Mammary epithelial cell (primary cell): ENCODE data around the gene CELF4.

Source experiments
- CTCF ChIP-seq, 2 donors: IDR thresholded peaks in 1 of 2; conservative IDR thresholded peaks in 1 of 2; 2 replicates each; pipeline ENCODE4 v1.5.1; 2011 to 2012; ENCODE audit warnings: inconsistent platforms in 2 of 2, low read length in 2 of 2, mild to moderate bottlenecking in 2 of 2, control low read depth in 1 of 2, low read depth in 1 of 2; ENCODE audit not compliant: insufficient read depth in 1 of 2; ENCODE audit errors: extremely low read depth in 1 of 2
- EZH2 ChIP-seq: IDR thresholded peaks from 2 replicates; pipeline ENCODE4 v1.6.1; 2012; ENCODE audit warnings: low read length, inconsistent platforms, borderline replicate concordance

DNA sequence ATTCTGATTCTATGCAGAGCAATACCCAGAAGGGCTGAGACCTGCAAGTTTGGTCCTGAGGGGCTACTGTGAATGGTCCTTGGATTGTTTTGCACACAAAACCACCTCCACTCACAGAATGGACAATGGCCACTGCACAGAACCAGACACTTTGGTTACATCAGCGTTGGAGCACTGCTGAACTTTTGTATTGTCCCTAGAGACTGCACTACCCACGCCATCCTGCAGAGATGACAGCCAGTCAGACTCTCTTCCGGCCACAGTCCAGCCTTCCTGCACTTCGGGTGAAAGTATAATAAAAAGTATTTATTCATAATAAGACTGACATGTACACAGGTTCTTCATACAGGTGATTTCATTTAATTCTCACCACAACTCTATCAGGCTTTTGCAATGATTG lies 35.7 kb downstream of the CELF4 start:
- no peak for TF ChIP-seq CTCF (conservative IDR thresholded peaks at IDR 0.05 in 1 of 2, IDR thresholded peaks at IDR 0.05 in 1 of 2; ENCODE audit: extremely low read depth in 1 of 2, insufficient read depth in 1 of 2, low read depth in 1 of 2, low read length in 2 of 2)
- TF ChIP-seq EZH2, result no peak
